Stimulated activated CD4-positive, alpha-beta T cell treated with anti-CD3 and anti-CD28 coated beads, Interleukin-15, amount 100 ng/mL, for 48 hours (primary cell): Measurements from ENCODE around the gene MIPOL1.
A peak's percentile ranks its signal among the peaks of the same experiment; 100 is the strongest.

ENCODE experiments used
- DNase-seq, 2 donors: peaks; one replicate each; pipeline ENCODE4 v3.0.0-alpha.2; 2020; ENCODE audit warnings: low read depth in 2 of 2

Gene MIPOL1

DNA sequence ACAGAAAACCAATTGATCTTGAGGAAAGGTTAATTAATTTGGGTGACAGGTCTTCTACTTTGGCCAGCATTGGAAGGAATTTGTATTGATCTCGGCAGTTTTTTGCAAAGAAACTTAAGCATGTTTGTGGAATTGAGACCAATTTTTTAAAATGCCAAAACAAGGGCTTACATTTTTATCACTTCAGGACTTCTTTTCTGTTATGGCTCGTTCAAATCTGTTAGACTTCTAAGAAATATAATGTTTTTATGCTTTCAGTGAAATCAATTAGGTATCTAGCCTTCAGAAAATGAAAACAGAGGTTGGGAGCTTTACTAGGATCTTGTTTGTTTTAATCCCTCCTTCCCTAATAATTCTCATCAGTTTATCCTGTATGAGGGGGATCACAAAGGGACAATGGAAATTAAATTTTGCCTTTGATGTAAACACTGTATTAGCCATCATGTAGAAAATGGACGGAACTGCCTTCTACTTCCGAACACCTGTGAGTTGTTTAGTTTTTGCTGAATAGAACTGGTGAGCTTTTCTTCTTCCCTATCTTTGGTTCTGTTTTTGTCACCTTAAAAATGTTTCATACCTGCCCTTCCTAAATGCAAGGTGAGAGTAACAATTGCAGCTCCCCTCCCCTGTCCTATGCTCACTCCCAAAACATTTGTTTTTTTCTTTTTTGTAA is 389.5 kb downstream of the MIPOL1 start:
- DNase-seq, result no peak

DNA sequence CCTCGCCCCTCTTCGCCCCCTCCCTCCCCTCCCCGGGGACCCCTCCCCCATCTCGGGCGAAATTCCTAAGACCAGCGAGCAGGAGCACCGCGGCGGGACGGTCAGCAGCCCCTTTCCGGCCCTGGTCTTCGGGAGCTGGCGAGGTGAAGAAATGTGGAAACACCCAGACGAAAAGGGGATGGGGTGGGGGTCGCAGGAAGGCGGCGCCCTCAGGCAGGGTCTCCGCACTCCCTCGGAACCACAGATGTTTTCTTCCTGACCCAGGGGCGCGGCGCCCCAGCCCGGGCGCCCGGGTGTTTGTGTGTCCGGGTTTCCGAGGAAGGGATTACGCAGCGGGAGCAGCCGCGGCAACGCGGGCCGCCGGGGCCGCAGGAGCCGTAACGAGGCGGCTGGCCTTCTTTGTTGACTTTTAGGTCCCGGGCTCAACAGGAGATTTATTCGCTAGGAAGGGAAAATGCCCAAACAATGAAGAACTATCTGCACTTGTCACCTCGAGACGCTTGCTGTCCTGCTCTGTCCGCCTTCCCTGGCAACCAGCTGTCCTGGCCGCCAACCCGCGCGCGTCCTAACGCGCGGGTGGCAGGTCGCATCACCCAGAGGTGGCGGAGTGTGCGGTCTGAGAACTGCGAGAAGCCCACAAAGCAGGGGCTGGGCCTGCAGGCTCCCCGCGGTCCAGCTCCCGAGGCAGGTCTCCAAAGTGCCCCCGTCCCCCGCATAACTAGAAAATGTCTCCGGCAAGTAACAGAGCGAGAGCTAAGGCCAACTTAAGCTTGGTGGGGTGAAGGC is 390.3 kb downstream of the MIPOL1 start:
- no peak for DNase-seq

DNA sequence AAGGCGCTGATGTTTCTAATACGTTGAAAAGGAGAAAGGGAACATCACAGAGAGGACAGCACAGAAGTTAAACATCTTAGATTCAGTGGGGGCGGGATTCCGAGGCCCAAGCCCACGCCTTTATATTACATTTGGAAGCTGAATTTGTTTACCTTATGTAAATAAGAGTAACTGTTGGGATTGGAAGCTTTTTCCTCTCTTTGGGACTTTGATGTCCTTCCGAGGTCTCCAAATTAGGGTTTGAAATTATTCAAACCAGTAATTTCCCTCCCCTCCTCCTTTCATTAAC is 390.9 kb downstream of the MIPOL1 start:
- no peak for DNase-seq

DNA sequence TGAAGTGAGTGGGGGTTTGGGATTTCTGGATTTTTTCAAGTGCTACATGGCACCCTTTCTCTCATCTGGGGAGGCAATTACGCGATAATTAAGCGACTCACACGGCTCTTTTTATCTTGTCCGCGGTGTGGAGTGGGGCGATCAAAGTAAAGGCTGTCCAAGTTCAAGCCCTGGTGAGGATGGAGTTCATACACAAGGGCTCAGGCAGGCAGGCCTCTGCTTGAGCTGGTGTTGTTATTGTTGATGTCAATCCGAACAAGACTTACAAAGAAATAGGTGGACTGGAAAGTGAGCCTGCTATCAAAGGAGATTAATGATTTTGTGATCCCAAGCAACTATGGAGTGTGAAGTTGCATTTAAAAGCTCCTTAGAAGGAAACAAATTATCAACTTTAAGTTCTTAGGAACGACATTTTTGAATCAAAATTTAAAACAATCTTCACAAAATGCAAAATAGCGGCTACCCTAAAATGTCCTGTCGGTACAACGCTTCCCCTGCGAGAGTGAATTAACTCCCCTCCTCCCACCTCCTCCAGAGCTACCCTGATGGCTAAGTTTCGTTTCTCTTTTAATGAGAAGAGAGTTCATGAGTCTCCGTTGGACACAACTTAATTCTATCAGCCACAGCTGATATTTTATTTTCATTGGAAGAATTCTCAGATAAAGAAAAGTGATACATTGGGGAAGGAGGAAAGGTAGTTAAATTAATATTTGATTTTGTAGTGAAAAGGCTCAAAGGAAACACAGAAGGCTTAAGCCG is 391.4 kb downstream of the MIPOL1 start:
- DNase-seq, result no peak

DNA sequence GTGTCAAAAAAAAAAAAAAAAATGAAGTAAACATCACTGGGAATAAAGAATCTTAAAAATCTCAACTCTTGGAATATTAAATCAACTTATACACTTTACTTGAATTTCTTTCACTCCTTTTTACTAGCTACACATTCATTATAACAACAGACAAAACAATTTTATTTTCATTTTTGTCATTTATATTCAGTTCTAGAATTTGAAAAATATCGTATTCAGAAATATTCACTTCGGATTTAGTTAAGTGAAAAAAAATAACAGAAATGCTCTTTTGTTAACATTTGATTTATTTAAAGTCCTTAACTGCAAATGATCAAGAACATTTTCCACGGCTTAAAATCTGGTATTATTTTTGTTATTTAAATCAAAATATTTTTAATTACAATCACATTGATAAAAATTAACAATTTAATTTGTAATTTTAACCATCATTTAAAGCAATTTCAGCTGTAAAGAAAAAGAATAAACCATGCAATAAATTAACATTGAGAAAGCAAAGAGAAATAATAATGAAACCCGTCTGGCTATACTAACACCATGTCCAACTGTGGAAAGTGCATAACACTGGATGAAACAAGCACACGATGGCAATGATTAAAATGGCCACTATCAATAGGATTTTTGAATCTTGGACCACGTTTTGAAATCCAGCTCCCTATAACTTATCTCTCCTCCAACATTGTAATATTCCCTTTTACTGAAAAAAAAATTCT is 392.1 kb downstream of the MIPOL1 start:
- no peak for DNase-seq

DNA sequence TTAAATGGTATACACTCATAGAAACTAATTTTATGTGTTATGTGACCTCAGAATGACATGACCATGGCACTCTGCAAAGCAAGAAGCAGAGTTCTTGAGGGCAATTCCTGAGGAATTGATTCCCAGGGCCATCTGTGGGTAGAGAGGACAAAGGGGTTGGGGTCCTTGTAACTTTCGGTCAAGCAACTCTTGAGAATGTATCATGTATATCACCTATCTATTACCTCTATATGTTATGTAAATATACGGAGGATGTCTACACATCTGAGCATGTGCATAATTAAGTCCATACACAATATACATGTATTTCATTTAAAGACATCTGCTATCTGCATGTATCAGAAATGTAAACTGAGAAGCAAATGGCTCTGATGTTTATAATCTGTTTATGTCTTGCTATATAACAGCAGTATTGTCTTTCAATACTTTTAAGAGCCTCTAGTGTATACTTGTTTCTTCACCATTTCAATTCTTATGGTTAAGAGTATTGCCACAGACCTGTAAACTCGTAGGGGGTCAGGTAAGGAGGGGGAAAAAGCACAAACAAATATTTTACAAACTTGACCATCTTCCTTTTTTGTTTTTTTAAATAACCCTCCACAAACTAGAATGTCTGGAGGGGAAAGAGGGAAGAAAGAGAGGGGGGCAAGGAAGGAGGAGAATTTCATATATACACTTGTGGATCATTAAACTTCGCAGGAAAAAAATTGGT is 392.8 kb downstream of the MIPOL1 start:
- DNase-seq, result no peak

DNA sequence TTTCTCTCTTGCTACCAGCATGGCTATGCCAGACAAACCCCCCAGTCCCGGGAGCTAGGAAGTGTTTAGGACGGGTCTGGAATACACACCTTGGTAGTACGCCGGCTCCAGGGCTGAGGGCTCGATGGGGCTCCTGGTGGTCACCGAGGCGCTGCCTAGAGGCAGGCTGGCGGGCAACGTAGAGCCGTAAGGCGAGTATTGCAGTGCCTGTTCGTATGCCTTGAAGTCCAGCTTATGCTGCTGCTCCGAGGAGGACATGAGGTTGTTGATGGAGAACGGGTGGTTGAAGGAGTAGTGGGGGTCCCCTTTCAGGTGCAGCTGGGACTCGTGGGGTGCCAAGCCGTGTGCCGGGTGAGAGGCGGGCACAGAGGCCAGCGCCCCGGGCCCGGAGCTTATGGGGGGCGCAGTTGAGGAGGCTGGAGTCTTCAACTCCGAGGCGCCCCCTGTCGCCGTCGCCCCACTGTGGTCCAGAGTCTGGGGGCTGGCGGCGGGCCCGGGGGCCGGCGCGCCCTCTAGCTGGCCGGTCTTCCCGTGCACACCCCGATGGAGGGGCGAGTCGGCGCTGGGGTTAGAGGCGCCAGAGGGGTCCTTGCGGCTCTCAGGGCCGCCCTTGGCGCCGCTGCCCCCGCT is 393.7 kb downstream of the MIPOL1 start:
- DNase-seq, result no peak

DNA sequence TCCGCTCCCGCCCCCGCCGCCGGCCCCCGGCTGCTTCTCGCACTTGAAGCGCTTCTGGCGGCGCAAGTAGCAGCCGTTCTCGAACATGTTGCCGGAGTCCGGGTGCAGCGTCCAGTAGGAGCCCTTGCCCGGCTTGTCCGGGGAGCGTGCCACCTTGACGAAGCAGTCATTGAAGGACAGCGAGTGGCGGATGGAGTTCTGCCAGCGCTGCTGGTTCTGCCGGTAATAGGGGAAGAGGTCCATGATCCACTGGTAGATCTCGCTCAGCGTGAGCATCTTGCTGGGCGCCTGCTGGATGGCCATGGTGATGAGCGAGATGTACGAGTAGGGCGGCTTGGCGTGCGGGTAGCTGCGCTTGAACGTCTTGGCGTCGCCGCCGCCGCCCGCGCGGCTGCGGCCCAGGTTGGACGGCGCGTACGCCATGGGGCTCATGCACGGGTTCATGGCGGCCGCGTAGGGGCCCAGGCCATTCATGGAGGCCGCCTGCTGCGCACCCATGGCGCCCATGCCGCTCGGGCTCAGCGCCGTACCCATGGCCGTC is 394.3 kb downstream of the MIPOL1 start:
- DNase-seq, result no peak

DNA sequence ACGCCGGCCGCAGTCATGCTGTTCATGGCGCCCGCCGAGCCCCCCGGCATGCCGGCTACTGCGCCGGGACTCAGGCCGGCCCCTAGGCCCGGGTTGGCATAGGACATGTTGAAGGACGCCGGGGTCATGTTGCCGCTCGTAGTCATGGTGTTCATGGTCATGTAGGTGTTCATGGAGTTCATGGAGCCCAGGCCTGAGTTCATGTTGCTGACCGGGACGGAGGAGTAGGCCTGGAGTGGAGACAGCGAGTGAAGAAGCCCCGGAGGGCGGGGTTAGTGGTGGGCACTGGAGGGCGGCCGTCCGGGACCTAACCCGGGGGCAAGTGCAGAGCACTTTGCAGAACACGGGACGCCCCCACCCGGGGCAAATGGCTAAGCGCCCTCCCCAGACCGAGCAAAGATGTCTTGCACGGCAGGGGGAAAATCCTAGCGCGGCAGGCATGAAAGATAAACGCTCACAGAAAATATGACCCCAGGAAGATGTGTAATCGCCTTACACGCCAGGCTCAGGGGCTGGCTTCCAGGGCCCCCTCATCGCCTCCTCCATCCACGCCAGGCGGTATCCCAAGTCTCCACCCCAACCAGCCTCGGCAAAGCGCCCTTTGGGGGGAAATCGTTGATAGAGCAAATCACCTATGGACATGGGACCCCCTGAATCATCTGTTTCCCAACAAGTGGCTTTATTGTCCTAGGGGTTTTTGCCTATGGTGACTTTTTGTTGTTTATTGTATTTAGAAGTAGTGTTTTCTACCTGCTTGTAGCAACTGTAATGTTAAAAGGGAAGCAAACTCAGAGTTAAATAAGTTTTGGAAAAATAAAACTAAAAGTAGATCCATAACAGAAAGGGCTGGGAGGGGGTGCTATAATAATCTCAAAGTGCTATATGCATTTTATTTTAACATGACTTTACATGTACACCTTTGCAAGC is 395.0 kb downstream of the MIPOL1 start:
- no peak for DNase-seq

DNA sequence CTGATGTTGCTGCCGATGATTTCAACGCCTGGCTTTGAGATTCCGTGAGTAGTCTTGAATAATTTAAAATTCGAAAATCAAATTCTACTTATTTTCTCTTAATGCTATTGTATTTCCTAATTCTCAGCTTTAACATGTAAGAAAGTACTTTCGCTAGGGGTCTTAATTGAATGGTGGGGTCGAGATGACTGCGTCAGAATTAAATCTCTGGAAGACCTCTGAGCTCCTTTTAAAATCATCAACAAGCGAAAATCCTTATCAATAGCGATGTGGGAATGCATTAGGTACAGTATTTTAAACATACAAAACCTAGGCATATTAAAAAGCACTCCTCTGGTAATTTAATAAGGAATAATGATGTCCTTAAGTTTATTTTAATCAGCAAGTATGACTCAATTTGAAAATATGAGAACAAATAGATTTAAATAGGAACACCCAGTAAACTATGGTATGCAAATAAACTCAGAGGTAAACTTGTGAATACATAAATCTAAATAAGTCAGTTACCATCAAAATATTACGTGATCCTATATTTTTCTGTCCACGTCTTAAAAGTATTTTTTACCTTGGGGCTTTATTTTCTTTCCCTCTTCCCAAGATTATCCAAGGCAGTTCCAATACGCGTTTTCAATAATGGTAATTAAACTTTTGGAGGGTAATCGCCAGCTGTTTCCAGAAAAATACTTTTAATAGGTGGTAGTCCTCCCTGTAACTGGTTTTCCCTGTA is 395.9 kb downstream of the MIPOL1 start:
- no peak for DNase-seq

DNA sequence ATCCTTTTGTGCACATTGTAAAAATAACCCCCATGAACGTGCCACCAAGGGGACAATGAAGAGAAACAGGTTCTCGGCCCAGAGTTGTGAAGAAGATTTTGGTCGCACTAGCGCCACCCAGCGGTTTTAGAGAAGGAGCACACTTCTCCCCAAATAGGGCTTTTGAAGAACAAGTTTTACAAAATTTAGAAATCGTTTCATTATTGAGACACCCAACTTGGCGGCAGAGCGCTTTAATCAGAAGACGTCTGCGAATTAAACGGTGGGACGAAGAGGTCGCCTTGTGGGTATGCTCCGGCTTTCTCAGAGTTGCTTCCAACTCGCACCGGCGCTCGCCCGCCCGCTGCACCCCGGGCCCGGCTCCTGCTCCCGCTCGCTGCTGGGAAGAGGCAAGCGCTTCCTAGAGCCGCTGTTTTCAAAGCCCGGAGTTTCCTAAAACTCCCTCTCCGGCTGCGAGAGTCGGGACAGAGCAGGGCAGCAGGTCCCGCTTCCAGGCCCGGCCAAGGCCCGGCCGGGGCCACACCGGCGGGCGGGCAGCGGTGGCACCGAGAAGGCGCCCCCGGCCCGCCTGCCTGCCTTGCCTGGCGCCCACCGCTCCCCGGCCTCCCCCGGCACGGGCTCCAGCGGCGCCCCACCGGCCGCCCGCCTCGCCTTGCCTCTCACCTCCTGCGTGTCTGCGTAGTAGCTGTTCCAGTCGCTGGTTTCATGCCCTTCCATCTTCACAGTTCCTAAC is 396.7 kb downstream of the MIPOL1 start:
- DNase-seq, result peak in 1 of 2 donors; percentile 31

DNA sequence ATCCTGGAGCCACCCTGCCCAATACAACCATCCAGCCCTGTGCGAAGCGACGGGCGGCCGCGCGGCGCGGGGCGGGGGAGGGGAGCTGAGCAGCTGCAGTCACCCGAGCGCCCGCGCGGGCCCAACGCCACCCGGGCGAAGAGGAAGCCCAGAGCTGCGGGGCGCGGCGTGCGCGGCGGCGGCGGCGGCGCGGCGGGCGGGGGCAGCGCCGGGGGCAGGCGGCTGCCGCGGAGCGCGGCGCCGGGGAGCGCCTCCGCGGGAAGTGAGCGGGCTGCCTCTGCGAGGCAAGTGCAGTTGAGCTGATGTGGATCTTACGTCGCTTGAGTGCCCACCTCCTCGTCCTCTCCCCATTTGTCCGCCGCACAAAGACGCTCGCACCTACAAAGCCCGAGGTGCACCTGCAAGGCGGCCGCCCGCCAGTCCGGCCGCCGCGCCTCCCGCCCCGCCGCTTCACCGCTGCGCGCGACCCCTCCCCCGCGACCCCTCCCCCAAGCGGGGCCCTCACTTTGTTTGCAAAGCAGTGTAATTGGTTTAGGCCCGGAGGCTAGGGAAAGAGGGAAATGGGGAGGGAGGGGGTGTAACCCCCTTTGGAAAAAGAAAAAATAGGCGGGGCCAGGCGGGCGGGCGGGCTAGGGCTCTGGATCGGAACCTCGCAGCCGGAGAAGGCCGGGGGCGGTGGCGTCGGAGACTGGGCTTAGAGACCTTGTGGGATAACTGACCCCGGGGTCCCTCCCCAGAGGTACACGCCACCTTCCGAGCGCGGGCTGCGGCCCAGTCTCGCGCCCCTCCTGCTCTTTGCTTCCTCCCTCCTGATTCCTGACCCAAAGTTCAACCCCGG is 397.5 kb downstream of the MIPOL1 start, which contains the start of the genes FOXA1 and TTC6:
Gene FOXA1, minus strand, starts transcription at position 279 of the 838 bp plus-strand sequence. Its CDS starts 277 bp downstream, at position 2.
Gene TTC6, plus strand, starts transcription at position 659 of the 838 bp plus-strand sequence. CDS start 26,436 bp downstream, outside the sequence.
- DNase-seq, result no peak

DNA sequence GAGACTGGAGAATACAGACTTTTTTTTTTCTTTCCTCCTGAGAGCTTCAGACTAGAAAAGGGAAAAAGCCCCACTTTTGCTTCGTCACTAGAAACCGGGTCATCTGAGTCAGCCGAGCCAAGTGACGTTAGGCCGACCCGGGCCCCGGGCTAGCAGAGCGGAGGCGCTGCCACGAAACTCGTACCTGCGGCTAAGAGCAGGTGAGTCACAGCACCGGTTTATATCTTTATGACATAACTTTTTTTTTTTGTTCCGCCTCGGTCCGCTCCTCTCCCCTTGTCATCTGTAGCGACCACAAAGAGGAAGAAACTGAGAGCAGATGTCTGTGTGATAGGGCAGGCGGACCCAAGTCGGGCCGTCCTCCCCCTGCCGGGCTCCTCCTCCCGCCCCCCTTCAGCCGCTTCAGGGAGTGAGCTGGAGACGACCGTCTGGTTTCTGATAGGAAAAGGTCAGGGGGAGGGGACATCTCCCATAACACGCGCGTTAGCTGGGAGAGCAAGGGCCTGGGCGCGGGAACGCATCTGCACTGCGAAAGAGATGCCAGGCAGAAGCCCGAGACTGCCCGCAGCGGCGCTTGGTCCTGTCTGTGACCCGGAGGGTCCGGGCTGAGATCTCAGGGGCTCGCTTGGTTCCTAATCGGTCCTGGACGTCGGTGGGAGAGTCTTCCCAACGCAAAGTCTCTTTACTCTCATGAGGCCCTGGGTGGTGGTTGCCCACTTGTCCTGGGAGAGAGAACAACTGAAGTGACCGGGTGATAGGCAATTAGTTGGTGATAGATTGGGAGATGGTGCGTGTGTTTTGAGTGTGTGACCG is 398.3 kb downstream of the MIPOL1 start:
- DNase-seq, result peak; percentile 69 to 70

DNA sequence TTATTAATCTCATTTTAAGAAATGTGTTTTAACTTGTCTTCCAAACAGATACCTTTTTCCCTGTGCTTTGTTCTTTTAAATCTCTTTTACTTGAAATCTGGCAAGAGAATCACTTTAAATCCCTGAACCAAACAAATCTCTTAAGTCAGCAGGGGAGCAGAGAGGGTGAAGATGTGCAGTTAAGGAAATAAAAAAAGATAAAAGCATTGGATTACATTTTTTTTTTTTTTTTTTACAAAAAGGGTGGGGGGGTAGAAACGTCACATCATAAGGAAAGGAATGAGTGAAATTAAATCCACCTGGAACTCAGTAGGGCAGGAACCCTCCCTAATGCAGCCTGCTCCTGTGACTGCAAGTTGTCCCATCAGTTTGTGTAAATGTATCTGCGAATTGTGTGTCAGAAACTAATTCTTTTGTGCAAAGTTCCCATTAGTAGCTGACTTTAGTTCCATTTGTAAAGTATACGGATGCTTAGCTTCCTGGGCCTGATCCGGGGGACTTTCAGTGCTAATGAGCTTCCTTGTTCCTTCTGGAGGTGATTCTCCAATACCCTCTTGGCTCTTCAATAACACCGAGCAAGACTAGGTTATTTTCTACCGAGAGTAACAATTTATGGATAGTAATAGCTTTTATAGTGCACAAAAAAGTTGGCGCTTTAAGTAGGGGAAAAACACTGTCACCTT is 399.2 kb downstream of the MIPOL1 start:
- no peak for DNase-seq

DNA sequence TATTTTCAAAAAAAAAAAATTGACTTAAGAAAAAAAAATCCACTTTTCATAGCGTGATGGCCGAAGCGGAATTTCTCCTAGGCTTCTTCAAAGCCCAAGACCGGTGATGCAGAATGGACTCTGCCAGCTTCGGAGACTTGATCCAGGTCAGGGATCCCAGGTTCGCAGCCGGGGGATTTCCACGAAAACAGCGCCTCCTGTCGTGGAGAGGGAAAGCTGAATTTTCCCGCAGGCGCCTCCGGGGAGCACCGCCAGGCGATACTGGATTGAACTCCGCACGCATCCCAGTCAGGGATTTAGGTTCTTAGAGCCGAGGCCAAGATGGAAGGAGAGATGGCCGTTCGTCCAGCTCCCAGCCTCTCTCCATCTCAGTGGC is 399.8 kb downstream of the MIPOL1 start:
- DNase-seq, result no peak
